ENCODE results near the gene SLC12A1. TPM values are rescaled to one million over a fixed set of nuclear protein-coding genes. Genes with fewer than 3 reads are reported as not detected.

The SLC12A1 gene
- total RNA-seq, result not detected in 2 replicates

DNA sequence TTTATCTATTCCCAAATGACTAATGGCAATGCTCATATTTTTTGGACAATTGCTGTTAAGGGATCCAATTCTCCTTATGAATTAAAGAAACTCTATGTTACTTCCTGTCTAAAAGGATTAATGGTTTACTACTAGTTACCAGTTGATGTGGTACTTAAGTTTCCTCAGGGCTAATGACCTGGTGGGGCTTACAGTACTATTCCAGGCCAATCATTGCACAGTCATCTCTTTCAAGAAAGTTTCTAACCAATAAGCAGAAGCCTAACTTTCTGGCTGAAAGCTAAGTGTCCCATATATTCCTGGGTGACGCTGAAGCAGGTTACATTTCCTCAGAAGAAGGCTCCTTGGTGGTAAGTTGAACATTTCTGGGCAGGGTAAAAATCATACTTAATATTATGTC lies at the start of gene SLC12A1:
TSS of gene SLC12A1 (plus strand) at position 322 of the 400 bp plus-strand sequence. CDS start 1,418 bp downstream, outside the sequence.
- no peak for DNase-seq (ENCODE audit: extremely low read depth, low read depth, low spot score)

DNA sequence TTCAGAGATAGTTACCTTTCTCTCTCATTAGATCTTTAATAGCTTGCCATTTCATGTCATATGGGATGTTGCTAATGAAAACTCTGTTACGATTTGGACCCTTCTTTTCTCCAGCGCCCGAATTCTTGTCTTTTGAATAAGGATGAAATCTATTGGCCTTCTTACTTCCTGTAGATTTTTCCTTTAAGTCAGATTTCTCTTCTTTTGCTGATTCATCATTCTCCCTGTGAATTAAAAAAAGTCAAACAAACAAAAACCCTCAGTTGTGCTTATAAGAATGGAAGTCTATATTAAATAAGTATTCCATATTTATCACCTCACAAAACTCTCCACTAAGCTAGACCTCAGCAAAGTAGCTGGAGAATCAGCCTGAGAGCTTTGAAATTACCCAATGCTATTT lies 37.5 kb upstream of the SLC12A1 start:
- no peak for DNase-seq (ENCODE audit: extremely low read depth, low read depth, low spot score)

DNA sequence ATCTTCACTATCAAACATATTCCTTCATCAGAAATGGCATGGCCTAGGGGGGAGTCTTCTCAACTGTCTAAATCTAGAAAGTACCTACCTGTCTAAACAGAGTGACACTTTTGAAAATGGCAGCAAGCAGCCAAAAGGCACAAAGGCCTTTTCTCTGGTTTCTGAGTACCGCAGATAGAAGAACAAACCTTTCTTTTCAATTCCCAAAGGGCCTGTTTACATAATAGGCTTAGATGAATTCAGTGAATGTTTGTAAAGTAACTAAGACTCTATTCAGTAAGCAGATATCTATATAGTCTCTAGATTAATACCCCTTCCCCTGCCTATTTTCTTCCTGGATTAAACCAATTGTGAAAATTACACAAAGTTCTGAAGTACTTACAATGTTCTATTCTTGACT lies 35.1 kb upstream of the SLC12A1 start:
- no peak for DNase-seq (ENCODE audit: extremely low read depth, low read depth, low spot score)

DNA sequence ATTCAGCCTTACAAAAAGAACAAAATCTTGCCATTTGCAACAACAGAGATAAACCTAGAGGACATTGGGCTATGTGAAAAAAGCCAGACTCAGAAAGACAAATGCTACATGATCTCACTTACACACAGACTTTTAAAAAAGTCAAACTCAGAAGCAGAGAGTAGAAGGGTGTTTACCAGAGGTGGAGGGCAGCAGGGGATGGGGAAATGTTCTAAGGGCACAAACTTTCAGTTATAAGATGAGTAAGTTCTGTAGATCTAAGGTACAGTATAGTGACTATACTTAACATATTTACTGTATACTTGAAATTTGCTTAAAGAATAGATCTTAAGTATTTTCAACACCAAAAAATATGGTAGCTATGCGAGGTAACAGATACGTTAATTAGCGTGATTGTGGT lies 31.0 kb upstream of the SLC12A1 start:
- DNase-seq (ENCODE audit: extremely low read depth, low read depth, low spot score), result no peak

DNA sequence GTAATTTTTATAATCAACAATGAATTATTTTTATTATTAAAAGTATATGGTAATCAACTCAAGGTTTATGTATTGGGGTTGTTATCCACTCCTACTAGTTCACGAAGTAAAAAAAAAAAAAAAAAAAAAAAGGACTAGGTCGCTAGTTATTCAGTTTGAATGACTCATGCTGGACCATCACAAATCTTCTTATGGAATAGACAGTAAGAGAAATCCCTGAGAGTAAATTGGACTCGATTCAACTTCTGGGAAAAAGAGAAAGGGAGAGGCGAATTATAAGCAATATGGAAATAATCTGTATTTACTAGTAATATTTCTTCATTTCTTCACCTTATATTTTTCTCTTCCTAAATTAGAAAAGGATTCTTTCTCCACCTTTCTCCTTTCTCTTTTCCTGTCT lies 30.0 kb upstream of the SLC12A1 start:
- no peak for DNase-seq (ENCODE audit: extremely low read depth, low read depth, low spot score)

DNA sequence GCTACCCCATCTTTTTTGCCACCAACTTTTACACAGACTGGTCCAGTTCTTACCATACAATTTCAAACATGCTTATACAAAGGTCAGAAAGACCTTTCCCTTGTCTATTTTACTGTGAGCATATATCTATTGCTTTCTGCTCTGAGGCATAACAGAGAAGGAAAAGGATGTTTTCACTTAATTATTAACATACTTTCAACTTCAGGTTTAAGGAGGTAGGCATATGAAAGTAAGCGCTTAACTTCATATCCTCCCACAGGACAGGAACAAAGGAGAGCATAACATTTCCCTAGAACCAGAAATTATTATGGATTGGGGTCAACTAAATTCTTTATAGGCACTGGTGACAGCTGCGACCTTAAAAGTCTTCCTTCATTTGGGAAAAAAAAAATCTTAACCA lies 29.1 kb upstream of the SLC12A1 start:
- no peak for DNase-seq (ENCODE audit: extremely low read depth, low read depth, low spot score)

DNA sequence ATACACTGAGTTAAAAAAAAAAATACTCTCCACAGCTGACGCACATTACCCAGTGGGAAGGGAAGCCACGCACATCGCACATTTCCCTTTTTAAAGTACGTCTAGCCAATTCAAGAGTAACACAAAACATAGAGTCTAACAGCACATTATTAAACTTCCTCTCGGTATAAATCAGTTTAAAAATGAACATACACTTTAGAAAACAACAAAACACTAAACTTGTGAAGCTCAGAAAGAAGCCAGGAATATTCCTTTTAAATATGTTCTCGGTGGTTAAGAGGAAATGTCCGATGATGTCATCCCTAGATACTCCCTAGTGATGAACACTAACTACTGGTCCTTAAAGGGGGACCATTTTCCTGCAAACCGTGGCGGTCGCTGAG lies 28.7 kb upstream of the SLC12A1 start:
- peak; percentile 60 for DNase-seq (ENCODE audit: extremely low read depth, low read depth, low spot score)

DNA sequence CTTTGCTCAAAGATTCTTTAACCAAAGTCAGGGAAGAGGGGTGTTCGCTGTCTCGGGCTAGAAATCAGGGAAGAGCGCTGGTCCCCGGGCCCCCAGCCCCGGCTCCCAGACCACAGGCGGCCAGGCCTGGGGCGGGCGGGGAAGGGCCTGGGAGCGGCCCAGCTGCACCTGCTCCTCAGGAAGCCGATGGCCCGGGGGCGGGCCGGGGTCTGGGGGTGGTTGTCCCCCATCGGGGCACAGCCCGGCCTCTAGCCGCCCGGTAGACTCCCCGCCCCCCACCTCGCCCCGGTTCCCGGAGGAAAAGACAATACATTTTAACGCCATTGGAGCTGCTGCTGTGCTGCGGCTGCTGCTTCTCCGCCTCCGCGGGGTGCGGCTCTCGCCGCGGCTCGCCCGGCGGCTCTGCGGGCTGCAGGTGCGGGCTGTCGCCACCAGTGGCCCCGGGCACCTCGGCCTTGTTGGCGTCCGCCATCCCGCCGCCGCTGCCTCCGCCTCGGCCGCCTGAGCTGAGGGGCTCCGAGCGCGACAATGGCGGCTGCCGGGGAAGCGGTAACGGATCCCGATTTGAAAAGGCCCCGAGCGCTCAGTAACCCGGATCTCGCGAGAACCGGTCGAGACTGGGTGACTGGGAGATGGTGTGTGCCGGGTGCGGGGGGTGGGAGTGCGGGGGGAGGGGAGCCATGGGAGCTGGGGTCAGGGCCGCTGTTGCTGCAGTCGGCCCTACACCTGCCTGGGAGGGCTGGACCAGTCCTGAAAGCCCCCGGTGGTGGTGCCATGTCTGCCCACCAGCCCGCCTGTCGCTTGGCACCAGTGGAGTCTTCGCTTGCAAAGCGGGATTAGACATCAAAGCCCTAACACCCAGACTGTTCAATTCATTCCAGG lies 28.1 kb upstream of the SLC12A1 start, which contains the start of gene MYEF2:
TSS of gene MYEF2 (minus strand) at position 530 of the 882 bp plus-strand sequence. CDS start at position 472, 58 bp downstream.
- DNase-seq (ENCODE audit: extremely low read depth, low read depth, low spot score), result no peak

DNA sequence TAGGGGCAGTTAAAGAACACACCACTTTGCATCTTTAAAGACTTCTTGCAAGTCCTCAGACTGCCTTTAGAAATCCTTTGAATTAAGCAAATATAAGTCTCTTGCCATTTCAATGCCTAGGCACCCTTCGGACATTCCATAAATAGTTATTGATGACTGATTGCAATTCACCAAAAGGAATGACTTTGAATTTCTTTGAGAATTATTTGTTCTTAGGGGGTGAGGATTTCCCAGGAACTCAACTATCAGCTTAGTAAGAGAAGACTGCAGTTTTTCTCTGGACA lies 27.5 kb upstream of the SLC12A1 start:
- DNase-seq (ENCODE audit: extremely low read depth, low read depth, low spot score), result no peak

DNA sequence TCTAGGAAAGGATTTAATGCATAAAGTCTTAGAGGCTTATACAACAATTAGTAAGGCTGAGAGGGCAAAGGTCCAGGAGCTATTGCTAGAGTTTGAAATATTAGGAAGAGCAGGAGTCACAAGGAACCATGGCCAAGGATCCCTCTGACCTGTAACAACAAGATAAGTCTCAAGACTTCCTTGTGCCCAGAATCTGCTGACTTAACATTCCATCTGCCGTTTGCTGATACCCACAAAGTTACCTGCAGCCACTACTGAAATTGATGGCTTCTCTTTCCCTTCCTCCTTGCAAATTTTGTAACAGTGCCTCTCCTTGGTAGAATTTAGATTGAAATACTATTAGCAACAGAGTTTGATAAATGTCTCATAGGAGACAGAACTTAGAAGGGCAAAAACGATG lies 23.4 kb upstream of the SLC12A1 start:
- no peak for DNase-seq (ENCODE audit: extremely low read depth, low read depth, low spot score)

DNA sequence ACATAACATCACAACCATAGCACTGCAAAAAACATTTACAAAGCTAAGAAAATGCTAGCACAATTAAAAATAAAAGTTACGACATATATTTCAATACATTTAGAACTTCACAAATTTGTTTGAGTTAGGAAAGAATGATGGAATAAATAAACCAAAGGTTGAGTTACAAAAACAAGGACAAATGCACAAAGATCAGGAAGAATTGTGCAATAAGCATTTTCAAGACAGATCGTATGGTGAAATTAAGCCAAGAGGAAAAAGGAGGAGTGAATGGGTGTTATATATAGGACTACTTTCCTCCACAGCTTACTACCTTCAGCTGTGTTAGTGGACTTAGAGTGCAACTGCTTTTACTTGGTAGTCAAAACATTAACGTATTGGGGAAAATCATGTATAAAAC lies 20.6 kb upstream of the SLC12A1 start:
- DNase-seq (ENCODE audit: extremely low read depth, low read depth, low spot score), result no peak

DNA sequence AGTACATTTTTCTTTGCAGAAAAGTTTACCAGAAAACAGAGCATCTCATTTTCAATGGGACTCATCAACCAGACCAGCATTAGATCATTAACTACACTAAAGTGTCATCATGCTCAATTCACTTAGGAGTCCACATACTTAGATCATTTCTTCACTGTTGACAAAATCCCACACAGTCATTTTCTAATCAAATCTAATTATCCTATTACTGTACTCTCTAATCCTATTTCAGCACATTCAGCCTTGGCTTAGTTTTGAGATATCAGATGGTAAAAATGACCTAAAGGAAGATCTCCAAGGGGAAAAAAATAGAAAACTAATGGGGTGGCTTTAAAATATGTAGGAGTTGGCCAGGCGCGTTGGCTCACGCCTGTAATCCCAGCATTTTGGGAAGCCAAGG lies 19.8 kb upstream of the SLC12A1 start:
- no peak for DNase-seq (ENCODE audit: extremely low read depth, low read depth, low spot score)

DNA sequence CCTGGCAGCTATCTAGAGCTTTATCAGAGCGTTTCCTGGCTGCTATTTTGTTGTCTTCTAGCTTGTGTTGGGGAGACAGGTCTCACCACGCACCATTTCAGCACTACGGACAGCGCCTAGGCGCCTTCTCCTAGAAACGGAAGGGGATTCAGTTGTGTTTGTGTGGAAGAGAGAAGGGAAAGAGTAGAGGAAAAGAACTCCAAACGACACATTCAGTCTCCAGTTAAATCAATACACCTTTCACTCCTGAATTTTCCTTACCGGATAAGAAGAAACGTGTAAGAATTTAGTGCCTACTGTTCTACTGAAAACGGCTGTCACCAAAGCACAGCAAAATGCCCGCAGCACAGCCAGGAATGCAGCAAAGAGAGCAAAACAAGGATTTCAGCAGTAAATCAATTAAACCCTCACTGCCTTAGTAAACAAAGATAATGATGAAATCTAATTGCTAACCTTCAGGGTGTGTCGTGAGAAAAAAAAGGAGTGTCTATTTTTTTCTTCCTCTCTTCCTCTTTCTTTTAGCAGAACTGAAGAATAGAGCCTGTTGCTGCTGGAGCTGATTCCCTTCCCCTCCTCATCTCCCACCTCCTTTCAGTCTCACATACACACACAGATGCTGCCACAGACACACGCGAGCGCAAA lies 15.0 kb upstream of the SLC12A1 start:
- DNase-seq (ENCODE audit: extremely low read depth, low read depth, low spot score), result no peak

DNA sequence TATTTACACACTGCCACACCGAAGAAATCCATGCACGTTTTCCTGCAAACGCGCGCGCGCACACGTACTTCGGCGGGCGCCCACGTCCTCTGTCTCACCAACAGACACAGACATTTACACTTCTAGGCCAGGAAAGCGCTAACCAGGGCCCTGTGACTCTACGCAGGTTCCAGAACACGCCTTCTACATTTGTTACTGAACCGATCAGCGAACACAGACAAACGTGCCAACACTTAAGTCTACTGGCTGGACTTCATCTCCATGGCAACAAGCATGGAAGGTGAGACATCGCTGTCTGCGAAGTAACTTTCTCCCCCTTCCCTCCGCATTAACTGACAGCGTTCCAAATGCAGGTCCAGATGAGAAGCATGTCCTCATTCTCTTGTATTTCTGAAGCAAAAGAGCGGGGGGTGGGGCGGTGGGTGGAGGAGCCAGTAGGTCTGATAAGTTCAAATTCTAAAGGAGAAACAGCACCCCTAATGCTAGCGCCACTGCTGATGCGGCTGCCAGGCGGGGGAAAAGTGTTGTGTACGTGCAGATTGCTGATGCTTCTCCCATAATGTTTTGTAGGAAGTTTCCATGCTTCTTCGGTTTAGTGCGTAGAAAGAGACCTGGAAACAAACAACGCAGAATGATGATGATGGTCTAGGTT lies 14.4 kb upstream of the SLC12A1 start, which contains the start of gene CTXN2:
TSS of gene CTXN2 (plus strand) at position 92 of the 652 bp plus-strand sequence. CDS start 9,636 bp downstream, outside the sequence.
- no peak for DNase-seq (ENCODE audit: extremely low read depth, low read depth, low spot score)

DNA sequence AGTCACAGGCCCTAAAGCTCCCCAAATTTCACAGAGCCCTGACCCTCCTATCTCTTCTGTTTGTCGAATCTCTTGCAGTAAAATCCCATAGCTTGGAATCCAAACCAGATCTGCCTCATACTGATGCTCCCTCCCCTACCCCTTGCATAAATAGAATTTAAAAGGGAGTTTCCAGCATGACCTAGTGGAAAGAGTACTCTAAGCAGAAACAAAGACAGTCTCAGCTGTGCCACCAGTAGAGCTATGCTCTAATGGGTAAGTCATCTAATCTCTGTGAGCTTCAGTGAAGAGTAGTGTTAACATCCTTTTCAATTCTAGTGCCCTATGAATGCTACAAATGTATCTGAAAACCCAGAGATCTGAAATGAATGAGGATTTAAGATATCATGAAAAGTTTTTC lies 4.0 kb upstream of the SLC12A1 start:
- DNase-seq (ENCODE audit: extremely low read depth, low read depth, low spot score), result no peak

DNA sequence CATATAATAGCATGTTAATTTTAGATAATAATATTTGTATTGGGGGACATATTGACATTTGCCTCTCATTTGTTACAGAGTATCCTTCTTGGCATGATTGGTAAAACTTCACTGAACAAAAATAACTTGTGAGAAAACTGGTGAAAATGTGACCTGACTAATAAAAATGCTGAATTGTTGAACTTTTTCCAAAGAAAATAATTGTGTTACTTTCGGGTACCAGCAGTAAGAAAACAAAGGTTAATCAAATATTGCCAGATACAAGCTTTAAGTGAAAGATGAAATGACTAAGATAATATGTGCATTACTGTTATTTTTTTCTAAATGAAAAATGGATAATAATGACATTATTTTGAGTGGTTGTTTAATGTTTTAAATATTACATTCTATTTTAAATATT lies 15.2 kb downstream of the SLC12A1 start:
- no peak for DNase-seq (ENCODE audit: extremely low read depth, low read depth, low spot score)

DNA sequence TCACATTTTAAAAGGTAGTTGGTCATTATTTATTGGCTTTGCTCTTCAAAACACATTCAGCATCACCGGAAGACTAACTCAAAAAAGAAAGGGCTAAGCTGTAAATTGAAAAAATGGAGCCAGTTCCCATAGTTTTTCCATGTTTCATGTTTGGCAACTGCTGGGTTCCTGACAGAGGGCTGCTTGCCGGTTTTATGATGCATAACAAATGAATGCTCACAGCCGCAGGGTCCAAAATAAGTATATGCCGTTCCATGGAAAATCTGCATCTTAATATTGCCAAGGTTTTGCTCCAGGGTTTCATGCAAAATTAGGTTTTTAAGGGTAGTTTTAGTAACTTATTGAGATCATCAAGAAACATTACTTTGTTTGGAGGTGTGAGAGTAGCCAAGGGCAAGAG lies 15.8 kb downstream of the SLC12A1 start:
- no peak for DNase-seq (ENCODE audit: extremely low read depth, low read depth, low spot score)

DNA sequence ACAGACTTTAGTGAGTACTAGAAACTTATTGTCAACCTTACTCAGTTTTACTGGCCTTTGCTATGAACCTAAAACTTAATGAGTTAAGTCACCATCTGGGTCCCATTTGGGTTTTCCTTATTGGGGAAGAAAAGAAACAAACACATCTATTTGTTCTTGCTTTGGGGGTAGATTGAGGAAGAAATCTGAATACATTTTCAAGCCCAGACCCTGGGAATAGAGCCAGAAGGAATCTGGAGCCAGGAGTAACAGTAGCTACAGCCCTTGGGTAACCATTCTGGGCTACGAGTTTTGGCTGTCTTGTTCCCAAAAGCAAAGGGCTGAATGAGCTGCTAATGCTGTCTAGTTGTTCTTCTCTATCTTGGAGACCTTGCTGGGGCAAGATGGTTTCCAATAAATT lies 16.5 kb downstream of the SLC12A1 start:
- no peak for DNase-seq (ENCODE audit: extremely low read depth, low read depth, low spot score)

DNA sequence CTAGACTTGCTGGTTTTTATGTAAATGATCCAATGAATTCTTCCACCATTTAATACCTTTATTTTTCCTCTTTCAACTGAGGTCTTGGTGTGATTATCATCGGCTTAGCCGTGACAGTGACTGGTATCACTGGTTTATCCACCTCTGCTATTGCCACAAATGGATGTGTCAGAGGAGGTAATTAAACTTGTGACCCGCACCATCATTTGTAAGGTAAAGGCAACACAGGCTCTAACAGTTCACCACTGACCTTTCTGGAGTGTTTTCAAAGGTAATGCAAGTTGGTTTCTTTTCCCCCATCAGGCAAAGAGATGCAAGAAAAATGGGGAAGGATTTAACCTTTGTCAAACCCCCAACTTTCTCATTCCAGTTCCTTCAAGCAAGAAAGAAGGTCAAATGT lies 19.7 kb downstream of the SLC12A1 start:
- DNase-seq (ENCODE audit: extremely low read depth, low read depth, low spot score), result no peak

DNA sequence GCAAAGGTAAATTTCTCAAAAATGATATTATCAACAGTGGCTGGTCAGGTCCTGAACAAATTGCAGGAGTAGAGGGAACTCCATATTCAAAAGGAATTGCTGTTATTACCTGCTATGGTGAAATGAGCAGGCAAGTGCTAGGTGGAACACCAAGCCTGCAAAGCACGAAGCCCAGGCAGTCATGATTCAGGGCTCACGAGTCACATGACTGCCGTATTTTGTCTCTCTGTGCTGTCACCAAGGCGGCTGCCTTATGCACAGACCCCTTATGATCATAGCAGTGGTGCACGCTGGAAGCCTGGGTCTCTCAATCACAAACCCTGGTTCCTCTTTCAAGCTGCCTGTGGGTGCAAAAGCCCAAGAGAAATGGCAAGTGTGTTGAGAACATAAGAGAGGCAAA lies 24.4 kb downstream of the SLC12A1 start:
- no peak for DNase-seq (ENCODE audit: extremely low read depth, low read depth, low spot score)

DNA sequence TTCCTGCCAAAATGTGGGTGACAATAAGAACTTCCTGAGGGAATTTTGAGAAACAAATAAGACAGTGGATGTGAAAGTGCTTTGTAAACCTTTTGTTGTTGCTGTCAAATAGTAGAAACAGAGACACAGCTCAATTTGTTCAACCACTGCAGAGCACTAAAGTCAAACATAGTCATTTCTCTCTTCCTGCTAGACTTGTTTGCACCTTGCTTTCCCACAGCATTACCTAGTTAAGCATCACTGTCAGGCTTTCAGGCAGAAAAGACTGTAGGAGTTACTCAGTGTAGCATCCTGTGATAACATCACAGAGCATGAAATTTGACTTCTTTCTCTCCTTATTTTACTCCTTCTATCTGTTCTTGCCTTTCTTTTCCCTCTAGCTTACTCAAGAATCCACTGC lies 27.1 kb downstream of the SLC12A1 start:
- DNase-seq (ENCODE audit: extremely low read depth, low read depth, low spot score), result no peak

DNA sequence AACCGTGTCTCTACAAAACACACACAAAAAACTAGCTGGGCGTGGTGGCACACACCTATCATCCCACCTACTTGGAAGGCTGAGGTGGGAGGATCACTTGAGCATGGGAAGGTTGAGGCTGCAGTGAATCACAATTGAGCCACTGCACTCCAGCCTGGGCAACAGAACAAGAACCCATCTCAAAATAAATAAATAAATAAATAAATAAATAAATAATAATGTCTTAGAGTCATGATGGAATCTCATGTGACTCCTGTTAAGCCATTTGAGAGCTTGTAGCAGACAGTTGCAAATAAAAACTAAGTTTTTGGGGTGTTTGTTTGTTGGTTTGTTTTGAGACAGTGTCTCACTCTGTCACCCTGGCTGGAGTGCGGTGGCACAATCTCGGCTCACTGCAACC lies 33.2 kb downstream of the SLC12A1 start:
- DNase-seq (ENCODE audit: extremely low read depth, low read depth, low spot score), result no peak
